ENCODE data around the gene TBC1D22A. TPM values are rescaled to one million over a fixed set of nuclear protein-coding genes. Genes with fewer than 3 reads are reported as not detected.

Gene TBC1D22A
- total RNA-seq, 1 experiment from 2014 or later = 14.3 TPM

- peak overlapping the region; percentile 99 for H3K27ac ChIP-seq (ENCODE audit: low read length)
- H2AFZ ChIP-seq (ENCODE audit: low read length) = 0 out of 2 replicates have a peak overlapping the region, but pooled peaks have one; percentile 29
- no peaks in the 10 kb centered on the region for H4K20me1 ChIP-seq (ENCODE audit: low read length)
- H3K4me1 ChIP-seq (ENCODE audit: insufficient read depth, low read length) = peaks cover 43% of the 10 kb centered on the region
- peak overlapping the region; percentile 86 for H3K4me2 ChIP-seq (ENCODE audit: low read length)
- no peaks in the 10 kb centered on the region for H3K36me3 ChIP-seq (ENCODE audit: low read depth, low read length)
- H3K9me3 ChIP-seq (ENCODE audit: low read length) = no peaks in the 10 kb centered on the region
- H3K4me3 ChIP-seq (ENCODE audit: low read length) = peak overlapping the region; percentile 57
- POLR2A ChIA-PET (ENCODE audit: unreplicated experiment) = interaction anchor here (0.6 kb wide), 1 partner anchor 10 kb away, joined by 4 read pairs; no protein-coding TSS in a partner anchor
- CTCF ChIA-PET = interaction anchor here (0.5 to 0.6 kb wide), 2 partner anchors 23 to 64 kb away, joined by 3 read pairs; no protein-coding TSS in a partner anchor
- TSS peak; percentile 82 for BruUV-seq (replicated peaks)
- ATAC-seq (peak; percentile 80), DNase-seq (peak; percentile 89)
- peak overlapping the region; percentile 88 for H3K9ac ChIP-seq (ENCODE audit: low read length)
- intact Hi-C loops (cut with micrococcal nuclease) = loop anchor here (2.0 kb wide), 1 partner anchor 27 kb away; no protein-coding TSS in a partner anchor
- TF ChIP-seq EZH2phosphoT487 (IDR thresholded peaks at IDR 0.05; ENCODE audit: borderline replicate concordance, low read length) (no peak), EZH2 (IDR thresholded peaks at IDR 0.05; ENCODE audit: low read length, unreplicated experiment) (no peak), CTCF (conservative IDR thresholded peaks at IDR 0.05; ENCODE audit: low read depth, low read length) (no peak)
- H3K9me2 ChIP-seq (replicated peaks; ENCODE audit: low read length) = no peaks in the 10 kb centered on the region
- H3K79me2 ChIP-seq (ENCODE audit: low read length) = peaks cover 37% of the 10 kb centered on the region
- H3F3A ChIP-seq (ENCODE audit: low read length, unreplicated experiment) = peaks cover 17% of the 10 kb centered on the region
- no peaks in the 10 kb centered on the region for H3K27me3 ChIP-seq (ENCODE audit: low read length)
Observed at GRCh38 chr22:46829117-46829891, 66.9 kb downstream of the TBC1D22A start.

GRCh38 chr22:46829941-46830715 is 67.7 kb downstream of the TBC1D22A start:
- TF ChIP-seq EZH2phosphoT487 (IDR thresholded peaks at IDR 0.05; ENCODE audit: borderline replicate concordance, low read length) = no peak
- TF ChIP-seq EZH2 (IDR thresholded peaks at IDR 0.05; ENCODE audit: low read length, unreplicated experiment) = no peak
- TF ChIP-seq CTCF (conservative IDR thresholded peaks at IDR 0.05; ENCODE audit: low read depth, low read length) = no peak
- H4K20me1 ChIP-seq (ENCODE audit: low read length) = no peaks in the 10 kb centered on the region
- peak overlapping the region; percentile 86 for H3K4me2 ChIP-seq (ENCODE audit: low read length)
- H3K9ac ChIP-seq (ENCODE audit: low read length) = peak overlapping the region; percentile 88
- peaks cover 2% of the 10 kb centered on the region; the same call in 1 of the 2 replicates for H3K36me3 ChIP-seq (ENCODE audit: low read depth, low read length)
- intact Hi-C loops (cut with micrococcal nuclease) = loop anchor here (2.0 kb wide), 1 partner anchor 27 kb away; no protein-coding TSS in a partner anchor
- H2AFZ ChIP-seq (ENCODE audit: low read length) = peak overlapping the region; percentile 29; the same call in 1 of the 2 replicates
- peak overlapping the region; percentile 99 for H3K27ac ChIP-seq (ENCODE audit: low read length)
- TSS peak; percentile 58 for BruUV-seq (replicated peaks)
- peak overlapping the region; percentile 57 for H3K4me3 ChIP-seq (ENCODE audit: low read length)
- H3K27me3 ChIP-seq (ENCODE audit: low read length) = no peaks in the 10 kb centered on the region
- ChIA-PET POLR2A (ENCODE audit: unreplicated experiment) (interaction anchor here (0.5 to 0.6 kb wide), 3 partner anchors 9 to 32 kb away, joined by 4 to 5 read pairs (median 4); no protein-coding TSS in a partner anchor), CTCF (interaction anchor here (0.5 kb wide), 1 partner anchor 24 kb away, joined by 3 read pairs; no protein-coding TSS in a partner anchor)
- peak; percentile 84 for DNase-seq
- H3K4me1 ChIP-seq (ENCODE audit: insufficient read depth, low read length) = peaks cover 43% of the 10 kb centered on the region
- no peaks in the 10 kb centered on the region for H3K9me2 ChIP-seq (replicated peaks; ENCODE audit: low read length)
- peaks cover 37% of the 10 kb centered on the region for H3K79me2 ChIP-seq (ENCODE audit: low read length)
- H3F3A ChIP-seq (ENCODE audit: low read length, unreplicated experiment) = peaks cover 17% of the 10 kb centered on the region
- 0 out of 2 replicates have a peak, but pooled peaks cover 3% of the 10 kb centered on the region for H3K9me3 ChIP-seq (ENCODE audit: low read length)
- peak; percentile 72 for ATAC-seq

All from PC-3 (cell line).